ENCODE measurements around the gene PNKP.

PNKP gene

DNA sequence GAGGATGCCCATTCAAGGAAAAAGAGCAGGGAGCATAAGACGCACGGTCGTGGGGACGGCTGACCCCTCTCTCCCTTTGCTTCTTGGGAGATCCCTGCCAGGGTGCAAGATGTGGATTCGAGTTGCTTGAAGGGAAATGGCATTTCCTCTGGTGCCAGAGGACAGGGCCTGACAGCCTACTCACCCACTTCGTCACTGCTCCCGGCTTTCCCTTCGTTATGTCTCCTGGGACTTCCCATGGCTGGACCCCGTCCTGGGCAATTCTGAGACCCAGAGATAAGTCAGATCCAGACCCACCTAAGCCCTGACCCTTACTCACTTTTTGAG is 11.3 kb upstream of the PNKP start:
- Mint-ChIP-seq H3K36me3 (ENCODE audit: low read depth) (peaks cover 47% of the 10 kb centered on the region), H3K9me3 (no peaks in the 10 kb centered on the region), H3K4me3 (no peak overlapping the region), H3K4me1 (peaks cover 4% of the 10 kb centered on the region), H3K27me3 (ENCODE audit: low read depth) (no peaks in the 10 kb centered on the region), H3K27ac (no peak overlapping the region)
- TF ChIP-seq, protein P1, sequence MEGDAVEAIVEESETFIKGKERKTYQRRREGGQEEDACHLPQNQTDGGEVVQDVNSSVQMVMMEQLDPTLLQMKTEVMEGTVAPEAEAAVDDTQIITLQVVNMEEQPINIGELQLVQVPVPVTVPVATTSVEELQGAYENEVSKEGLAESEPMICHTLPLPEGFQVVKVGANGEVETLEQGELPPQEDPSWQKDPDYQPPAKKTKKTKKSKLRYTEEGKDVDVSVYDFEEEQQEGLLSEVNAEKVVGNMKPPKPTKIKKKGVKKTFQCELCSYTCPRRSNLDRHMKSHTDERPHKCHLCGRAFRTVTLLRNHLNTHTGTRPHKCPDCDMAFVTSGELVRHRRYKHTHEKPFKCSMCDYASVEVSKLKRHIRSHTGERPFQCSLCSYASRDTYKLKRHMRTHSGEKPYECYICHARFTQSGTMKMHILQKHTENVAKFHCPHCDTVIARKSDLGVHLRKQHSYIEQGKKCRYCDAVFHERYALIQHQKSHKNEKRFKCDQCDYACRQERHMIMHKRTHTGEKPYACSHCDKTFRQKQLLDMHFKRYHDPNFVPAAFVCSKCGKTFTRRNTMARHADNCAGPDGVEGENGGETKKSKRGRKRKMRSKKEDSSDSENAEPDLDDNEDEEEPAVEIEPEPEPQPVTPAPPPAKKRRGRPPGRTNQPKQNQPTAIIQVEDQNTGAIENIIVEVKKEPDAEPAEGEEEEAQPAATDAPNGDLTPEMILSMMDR (IDR thresholded peaks at IDR 0.05; ENCODE audit: unreplicated experiment in 3 of 3): no peak

DNA sequence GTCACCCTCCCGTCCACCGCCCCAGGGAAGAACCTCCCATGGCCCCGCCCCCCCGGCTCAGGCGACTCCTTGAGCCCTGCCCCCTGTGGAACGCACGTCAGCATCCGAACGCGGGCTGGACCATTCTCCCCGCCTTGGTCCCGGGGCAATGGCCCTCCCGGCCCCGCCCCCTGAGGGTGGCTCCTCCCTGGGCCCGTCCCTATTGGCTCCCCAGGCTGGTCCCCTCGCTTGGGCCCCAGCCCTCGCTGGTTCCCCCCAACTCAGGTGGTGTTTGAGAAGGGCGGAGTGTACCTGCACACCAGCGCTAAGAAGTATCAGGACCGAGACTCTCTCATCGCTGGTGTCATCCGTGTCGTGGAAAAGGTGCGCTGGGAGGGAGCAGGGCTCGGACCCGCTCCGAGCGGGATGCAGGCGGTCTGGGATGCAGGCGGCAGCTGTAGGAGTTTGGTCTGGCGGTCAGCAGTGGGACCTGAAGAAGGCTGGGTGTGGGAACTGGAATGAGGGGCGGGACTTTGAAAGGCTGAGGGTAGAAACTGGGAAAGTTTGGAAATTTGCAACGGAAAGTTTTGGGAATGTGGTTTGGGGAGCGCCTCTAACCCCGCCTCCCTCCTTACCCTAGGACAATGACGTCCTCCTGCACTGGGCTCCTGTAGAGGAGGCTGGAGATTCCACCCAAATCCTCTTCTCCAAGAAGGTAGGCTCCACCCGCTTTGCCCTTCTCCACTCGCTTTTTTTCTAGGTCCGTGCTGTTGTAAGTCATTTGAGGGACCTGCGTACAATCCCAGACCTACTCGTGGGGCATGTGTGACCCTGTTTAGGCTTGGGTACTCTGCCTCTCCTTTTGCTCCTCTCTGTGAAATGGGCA is 10.7 kb upstream of the PNKP start:
- no peaks in the 10 kb centered on the region for H3K9me3 Mint-ChIP-seq
- no peak overlapping the region for H3K4me3 Mint-ChIP-seq
- TF ChIP-seq, protein P1 (IDR thresholded peaks at IDR 0.05; ENCODE audit: unreplicated experiment in 3 of 3): no peak
- peaks cover 4% of the 10 kb centered on the region for H3K4me1 Mint-ChIP-seq
- H3K27ac Mint-ChIP-seq: no peak overlapping the region
- H3K27me3 Mint-ChIP-seq (ENCODE audit: low read depth): no peaks in the 10 kb centered on the region
- peaks cover 41% of the 10 kb centered on the region for H3K36me3 Mint-ChIP-seq (ENCODE audit: low read depth)

DNA sequence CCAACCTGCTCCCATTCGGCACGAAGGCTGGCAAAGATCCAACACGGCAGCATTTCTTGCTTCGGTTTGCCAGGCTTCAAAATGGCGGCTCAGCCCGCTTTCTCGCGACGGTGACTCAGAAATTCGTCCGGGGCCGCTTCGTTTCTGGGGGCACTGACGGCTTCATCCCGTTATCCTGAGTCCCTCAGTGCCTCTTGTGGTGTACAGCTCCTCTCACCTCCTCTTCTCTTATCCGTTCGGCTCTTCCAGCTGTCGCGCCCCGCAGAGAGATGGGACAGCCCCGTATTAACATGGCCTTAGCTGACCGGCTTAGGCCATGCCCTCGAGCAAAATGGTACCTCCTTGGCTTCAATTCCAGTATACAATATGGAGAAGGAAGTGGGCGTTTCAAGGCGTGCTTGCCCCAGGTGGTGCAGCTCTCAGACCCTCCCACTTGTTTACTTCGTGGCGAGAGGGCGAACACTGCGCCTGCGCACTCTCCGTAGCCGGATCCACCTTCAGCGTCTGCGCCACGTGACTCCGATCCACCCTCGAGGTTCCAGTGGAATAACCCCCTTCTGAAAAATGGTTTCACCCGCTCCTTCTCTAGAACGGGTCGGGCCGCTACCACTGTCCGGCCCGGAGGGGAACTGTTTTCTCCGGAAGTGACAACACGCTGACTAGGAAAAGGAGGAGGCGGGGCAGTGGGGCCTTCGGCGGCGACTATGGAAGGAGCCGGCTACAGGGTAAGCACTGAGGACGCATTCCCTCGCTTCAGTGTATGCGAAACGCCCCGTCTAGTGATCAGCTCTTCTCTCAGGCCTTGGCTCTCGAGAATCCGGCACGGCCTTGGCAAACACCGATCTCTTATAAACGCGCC is 9.9 kb upstream of the PNKP start, which contains the start of the genes AKT1S1 and TBC1D17:
Gene AKT1S1 (minus strand): TSS at position 336 of the 859 bp plus-strand sequence. CDS start 4,060 bp downstream, outside the sequence.
Gene TBC1D17 (plus strand): TSS at position 683 of the 859 bp plus-strand sequence. CDS start 22 bp downstream, at position 705.
- Mint-ChIP-seq H3K4me3 (no peak within 1 kb of the TSS), H3K9me3 (no peaks in the 10 kb centered on the region), H3K27me3 (ENCODE audit: low read depth) (no peaks in the 10 kb centered on the region), H3K27ac (no peak within 1 kb of the TSS), H3K4me1 (peaks cover 4% of the 10 kb centered on the region), H3K36me3 (ENCODE audit: low read depth) (peaks cover 34% of the 10 kb centered on the region)
- TF ChIP-seq, protein P1 (IDR thresholded peaks at IDR 0.05; ENCODE audit: unreplicated experiment in 3 of 3): no peak

DNA sequence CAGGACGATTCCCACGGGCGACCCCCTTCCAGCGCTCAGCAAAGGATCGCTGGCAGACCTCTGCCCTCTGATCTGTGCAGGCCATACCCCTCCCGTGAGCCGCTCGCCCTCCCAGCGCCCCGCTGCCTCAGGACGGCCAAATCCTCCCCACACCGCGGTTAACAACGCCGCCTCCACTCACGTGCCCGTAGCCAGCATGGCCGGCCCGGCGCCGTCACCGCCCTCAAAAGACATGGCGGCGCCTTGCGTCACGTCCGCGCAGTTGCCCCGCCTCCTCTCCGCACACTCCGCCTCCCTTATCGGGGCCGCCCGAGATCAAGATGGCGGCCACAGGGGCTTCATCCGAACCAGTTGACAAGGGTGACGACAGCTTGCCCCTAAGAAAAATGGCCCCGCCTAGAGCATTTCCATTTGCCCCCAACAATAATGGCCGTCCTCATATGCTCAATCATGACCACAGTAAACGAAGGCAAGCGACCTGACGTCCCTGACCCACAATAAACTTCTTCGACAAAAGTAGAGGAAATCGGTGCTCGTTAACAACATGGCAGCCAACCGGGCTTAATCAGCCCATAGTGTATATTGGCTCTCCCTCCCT is 9.1 kb upstream of the PNKP start:
- peaks cover 10% of the 10 kb centered on the region for H3K4me1 Mint-ChIP-seq
- peaks cover 33% of the 10 kb centered on the region for H3K36me3 Mint-ChIP-seq (ENCODE audit: low read depth)
- H3K9me3 Mint-ChIP-seq: no peaks in the 10 kb centered on the region
- no peak overlapping the region for H3K27ac Mint-ChIP-seq
- no peak overlapping the region for H3K4me3 Mint-ChIP-seq
- H3K27me3 Mint-ChIP-seq (ENCODE audit: low read depth): no peaks in the 10 kb centered on the region
- TF ChIP-seq, protein P1 (IDR thresholded peaks at IDR 0.05; ENCODE audit: unreplicated experiment in 3 of 3): no peak

DNA sequence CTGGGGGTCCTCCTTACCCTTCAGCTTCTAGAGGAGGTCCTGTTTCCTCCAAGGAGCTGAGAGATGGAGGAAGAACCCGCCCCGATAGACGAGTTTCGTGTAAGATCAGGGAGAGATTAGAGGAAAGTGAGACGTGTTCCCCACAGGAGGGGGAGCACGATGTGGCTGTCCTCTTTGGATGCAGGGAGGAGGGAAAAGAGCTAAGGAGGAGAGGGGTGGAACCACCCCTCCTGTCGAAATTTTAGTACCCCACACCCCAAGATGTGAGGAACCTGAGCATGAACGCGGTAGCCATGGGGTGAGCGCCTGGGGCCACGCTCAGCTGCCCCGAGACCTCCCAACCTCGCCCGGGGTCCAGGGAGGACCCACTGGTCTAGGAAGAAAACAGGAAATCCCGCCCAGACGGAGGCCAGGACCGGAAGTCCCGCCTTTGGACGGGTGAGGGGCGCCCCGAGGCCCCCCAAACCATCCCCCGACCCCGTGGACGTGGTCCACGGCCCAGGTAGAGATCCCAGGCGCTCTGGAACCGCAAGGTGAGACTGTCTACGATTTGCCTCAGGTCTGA is 8.6 kb upstream of the PNKP start:
- TF ChIP-seq, protein P1 (IDR thresholded peaks at IDR 0.05; ENCODE audit: unreplicated experiment in 3 of 3): no peak
- Mint-ChIP-seq H3K4me1 (peaks cover 10% of the 10 kb centered on the region), H3K36me3 (ENCODE audit: low read depth) (peaks cover 28% of the 10 kb centered on the region), H3K4me3 (no peak overlapping the region), H3K9me3 (no peaks in the 10 kb centered on the region), H3K27me3 (ENCODE audit: low read depth) (no peaks in the 10 kb centered on the region), H3K27ac (no peak overlapping the region)
